Renal pelvis (tissue), 4 donors: ENCODE measurements around the gene DNER. TPM values are rescaled to one million over a fixed set of nuclear protein-coding genes. Genes with fewer than 3 reads are reported as not detected.
"Not testable (repeated sequence)": the region's sequence is repeated elsewhere in the genome, so short reads cannot be mapped to it uniquely, and the experiment has no call there.

Source experiments
- DNase-seq: peaks from one replicate; pipeline ENCODE4 v3.0.0-alpha.2; 2013
- polyA plus RNA-seq, 3 donors: library from polyadenylated mRNA; unstranded; fragments of 120-200 nt; gene quantifications; one replicate each; pipeline ENCODE4 v1.2.1, GENCODE V29; 2013; ENCODE audit not compliant: insufficient read length in 3 of 3

DNER gene
- polyA plus RNA-seq, 3 donors: 56.5 to 61.6 (median 58.5) TPM

- no peak for DNase-seq
Measured at GRCh38 chr2:229634601-229635370, 79.6 kb downstream of the DNER start.

DNA sequence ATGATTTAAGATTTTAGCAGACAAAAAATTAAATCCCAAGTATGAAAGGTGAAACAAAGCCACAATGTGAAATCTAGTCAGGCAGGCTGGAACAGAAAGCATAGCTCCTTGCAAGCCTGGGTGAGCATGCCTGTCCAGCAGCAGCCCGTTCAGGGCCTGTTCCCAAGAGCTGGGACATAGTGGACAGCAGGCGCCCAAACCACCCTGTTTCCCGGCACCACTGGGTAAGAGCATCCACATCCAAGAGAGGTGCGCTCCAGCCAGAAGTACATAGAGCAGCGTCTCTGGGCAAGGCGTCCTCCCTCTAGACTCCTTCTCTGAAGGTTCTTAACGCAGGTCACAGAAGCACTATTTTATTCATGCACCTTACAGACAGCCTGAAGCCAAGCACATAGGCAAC is 80.8 kb downstream of the DNER start:
- no peak for DNase-seq

GRCh38 chr2:229629039-229629438 is 85.3 kb downstream of the DNER start:
- DNase-seq: no peak

- no peak for DNase-seq
Measured at GRCh38 chr2:229627728-229628127, 86.6 kb downstream of the DNER start.

GRCh38 chr2:229622495-229623355 is 91.6 kb downstream of the DNER start:
- DNase-seq: no peak

DNA sequence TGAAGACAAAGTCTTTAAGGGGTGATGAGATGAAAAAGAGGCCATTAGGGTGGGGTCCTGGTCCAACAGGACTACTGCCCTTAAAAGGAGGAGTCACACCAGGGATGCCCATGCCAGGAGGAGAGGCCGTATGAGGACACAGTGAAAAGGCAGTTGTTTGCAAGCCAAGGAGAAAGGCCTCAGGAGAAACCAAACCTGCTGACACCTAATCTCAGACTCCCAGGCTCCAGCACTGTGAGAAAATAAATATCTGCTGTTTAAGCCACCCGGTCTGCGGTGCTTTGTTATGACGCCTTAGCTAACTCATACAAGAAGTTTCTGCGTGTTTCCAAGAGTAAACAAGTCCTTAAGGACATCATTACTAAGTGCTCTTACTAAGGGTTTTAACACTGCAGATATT is 93.6 kb downstream of the DNER start:
- DNase-seq: no peak

- no peak for DNase-seq
Measured at GRCh38 chr2:229620289-229620688, 94.1 kb downstream of the DNER start.

DNA sequence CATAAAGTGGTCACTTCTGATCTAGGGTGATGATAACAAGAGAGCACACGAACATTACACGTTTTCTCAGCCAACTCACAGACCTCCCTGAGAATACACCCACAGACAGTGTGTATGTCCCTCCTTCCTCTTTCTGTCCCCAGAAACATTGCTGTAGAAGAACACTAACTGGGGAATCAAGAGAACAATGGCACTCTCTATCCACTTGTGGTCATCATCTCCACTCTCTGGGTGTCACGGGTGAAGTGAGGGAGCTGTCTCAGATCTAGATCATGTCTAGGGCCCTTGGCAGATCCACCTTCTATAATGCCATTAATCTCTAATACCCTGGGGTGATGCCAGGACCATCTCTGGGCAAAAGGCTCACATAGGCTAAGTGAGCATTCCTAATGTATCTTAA is 97.9 kb downstream of the DNER start:
- DNase-seq: no peak

DNA sequence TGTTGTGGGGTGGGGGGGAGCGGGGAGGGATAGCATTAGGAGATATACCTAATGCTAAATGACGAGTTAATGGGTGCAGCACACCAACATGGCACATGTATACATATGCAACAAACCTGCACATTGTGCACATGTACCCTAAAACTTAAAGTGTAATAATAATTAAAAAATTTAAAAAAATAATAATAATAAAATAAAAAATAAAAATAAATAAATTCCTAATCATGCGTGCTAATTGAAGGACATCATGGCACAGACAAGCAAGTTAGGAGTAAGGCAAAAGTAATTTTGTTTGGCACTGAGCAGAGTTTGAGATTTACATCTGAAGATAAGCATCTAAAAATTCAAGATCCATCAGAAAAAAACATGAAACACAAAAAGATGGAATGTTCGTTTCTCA is 100.3 kb downstream of the DNER start:
- not testable (repeated sequence) for DNase-seq

- no peak for DNase-seq
Measured at GRCh38 chr2:229612384-229612971, 101.9 kb downstream of the DNER start.

GRCh38 chr2:229611360-229611759 is 103.0 kb downstream of the DNER start:
- no peak for DNase-seq

GRCh38 chr2:229610872-229611271 is 103.5 kb downstream of the DNER start:
- no peak for DNase-seq

GRCh38 chr2:229610333-229610732 is 104.0 kb downstream of the DNER start:
- DNase-seq: no peak

DNA sequence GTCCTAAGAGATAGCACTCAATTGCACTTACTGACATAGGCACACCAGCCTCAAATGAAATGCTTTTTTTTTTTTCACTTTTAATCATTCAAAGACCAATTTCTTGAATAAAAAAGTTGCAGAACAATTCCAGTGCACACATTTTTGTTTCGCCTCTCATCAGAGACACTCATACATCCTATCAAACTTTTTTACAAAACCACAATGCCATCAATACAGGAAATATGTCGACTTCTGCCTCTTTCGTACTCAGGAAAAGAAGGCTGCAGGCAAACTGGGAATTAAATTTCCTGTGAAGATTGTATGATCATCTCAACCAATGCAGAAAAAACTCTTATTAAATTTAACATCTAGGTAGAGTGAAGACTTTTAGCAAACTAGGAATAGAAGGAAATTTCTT is 112.4 kb downstream of the DNER start:
- DNase-seq: no peak

DNA sequence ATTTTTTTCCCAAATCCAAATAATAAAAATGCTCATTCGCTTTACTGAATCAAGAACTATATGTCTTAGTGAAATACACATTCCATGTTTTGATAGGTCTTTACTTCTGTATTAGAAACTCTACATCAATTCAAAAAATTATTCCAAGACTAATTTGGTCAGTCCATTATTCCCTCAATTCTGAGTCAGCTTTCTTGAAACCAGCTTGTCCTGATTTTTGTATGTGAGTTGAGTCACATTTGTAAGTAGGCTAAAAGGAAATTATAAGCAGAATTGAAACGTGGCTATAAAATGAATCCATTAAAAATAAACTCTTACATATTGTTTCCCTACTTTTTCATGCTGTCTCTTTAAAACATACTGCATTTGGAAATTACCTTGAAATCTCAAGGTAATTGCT is 113.0 kb downstream of the DNER start:
- no peak for DNase-seq

GRCh38 chr2:229598227-229598626 is 116.1 kb downstream of the DNER start:
- DNase-seq: no peak

- no peak for DNase-seq
Measured at GRCh38 chr2:229596796-229597195, 117.6 kb downstream of the DNER start.

GRCh38 chr2:229591611-229592010 is 122.7 kb downstream of the DNER start:
- DNase-seq: no peak

DNA sequence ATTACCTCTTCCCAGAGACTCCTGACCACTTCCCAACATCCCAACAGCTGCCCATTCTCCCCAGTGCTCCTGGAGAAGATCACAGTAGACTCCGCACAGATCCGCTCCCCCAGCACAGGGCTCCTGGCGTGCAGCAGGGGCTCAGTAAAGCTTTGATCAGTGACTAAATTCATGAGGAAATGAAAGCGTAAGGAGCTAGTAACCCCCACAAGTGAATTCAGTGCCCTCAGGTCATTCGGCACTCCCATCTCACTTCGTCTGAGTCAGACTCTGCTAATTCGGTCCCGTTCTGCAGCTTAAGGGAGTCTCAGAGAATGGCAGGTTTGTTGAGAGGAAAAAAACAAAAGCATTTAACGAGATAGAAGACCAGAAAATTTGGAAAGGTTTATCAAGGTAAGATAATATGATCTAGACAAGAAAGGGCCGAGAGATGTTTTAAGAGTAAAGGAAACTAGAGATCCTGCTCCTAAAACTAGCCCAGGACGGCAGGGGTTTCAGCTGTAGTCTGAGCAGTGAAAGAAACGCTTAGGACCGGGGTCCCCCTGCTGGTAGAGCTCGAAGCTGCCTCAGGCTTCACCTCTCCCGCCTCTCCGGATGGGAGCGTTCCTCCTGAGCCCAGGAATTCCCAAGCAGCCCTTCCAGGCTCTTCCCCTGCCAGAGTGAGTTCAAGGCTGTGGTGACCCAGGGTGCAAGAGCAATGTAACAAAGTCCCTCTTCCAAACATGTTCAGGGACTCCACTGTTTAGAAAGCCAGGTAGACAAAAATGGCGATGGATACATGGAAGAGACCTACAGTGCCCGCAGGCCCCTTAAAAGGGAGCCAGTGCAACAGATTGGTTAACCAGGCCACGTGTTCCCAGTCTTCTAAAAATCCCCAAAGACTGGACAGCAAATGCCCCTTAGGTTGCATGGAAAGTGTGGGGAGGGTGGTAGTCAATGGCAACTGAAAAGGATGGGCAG is 127.3 kb downstream of the DNER start:
- DNase-seq: peak; percentile 68

GRCh38 chr2:229586012-229586411 is 128.3 kb downstream of the DNER start:
- no peak for DNase-seq

DNA sequence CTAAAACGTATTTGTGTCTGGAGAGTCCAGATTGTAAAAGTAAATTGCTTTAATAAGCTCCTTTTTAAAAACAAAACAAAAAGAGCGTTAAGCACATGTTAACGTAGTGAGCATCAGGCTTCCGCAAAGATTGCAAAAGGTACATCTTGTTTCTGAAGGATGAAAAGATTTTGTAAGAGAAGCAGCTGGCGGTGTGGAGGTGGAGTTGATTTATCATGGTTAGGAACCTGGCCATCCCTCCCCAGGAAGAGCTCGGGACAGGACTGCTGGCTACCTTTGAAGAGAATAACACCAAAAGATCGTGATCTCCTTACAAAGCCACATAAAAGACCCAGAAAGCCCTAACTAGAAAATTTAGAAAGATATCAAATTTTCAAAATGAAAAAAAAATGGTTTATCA is 132.2 kb downstream of the DNER start:
- DNase-seq: no peak
